ENCODE measurements around the gene SSC5D. TPM values are rescaled to one million over a fixed set of nuclear protein-coding genes. Genes with fewer than 3 reads are reported as not detected.

Gene SSC5D
- polyA plus RNA-seq, 1 of the 3 experiments (the other 2 are of a cell fraction) = 4.9 TPM

- peaks cover 59% of the 10 kb centered on the region for H3K27me3 ChIP-seq (ENCODE audit: insufficient read depth)
- H3K79me2 ChIP-seq (ENCODE audit: insufficient read depth) = no peaks in the 10 kb centered on the region
- H3K4me2 ChIP-seq = no peak overlapping the region
- H3K4me3 ChIP-seq (ENCODE audit: low read depth in 2 of 2, low read length in 1 of 2) = no peak overlapping the region
- ChIA-PET CTCF (interaction anchor here (1.0 to 2.8 kb wide), 5 partner anchors 24 to 302 kb away, joined by 4 to 13 read pairs (median 6); no protein-coding TSS in a partner anchor), POLR2A (no interaction called here)
- no peak overlapping the region for H3K27ac ChIP-seq (ENCODE audit: low read depth in 2 of 2, low read length in 1 of 2)
- no peak overlapping the region for H3K9ac ChIP-seq
- H3K36me3 ChIP-seq (replicated peaks in 1 of 2; ENCODE audit: control insufficient read depth in 1 of 2, insufficient read depth in 2 of 2, low read length in 1 of 2) = no peaks in the 10 kb centered on the region
- H4K20me1 ChIP-seq (ENCODE audit: insufficient read depth) = peaks cover 5% of the 10 kb centered on the region; the same call in 1 of the 2 replicates
- DNase-seq = peak; percentile 59
- no peak overlapping the region for H2AFZ ChIP-seq (ENCODE audit: low read depth)
- TF ChIP-seq NFIC (IDR thresholded peaks at IDR 0.05; ENCODE audit: borderline replicate concordance) = no peak
- no peak for TF ChIP-seq GATA2 (CRISPR knock-in tag; IDR thresholded peaks at IDR 0.05)
- no peak for TF ChIP-seq MXI1 (IDR thresholded peaks at IDR 0.05; ENCODE audit: low read depth, low read length)
- no peak for TF ChIP-seq MAX (IDR thresholded peaks at IDR 0.05; ENCODE audit: low read depth)
- TF ChIP-seq PBX3 (IDR thresholded peaks at IDR 0.05) = no peak
- no peak for TF ChIP-seq ELF1 (IDR thresholded peaks at IDR 0.05)
- no peak for TF ChIP-seq GABPA (IDR thresholded peaks at IDR 0.05; ENCODE audit: low read depth)
- no peak for TF ChIP-seq RXRA (IDR thresholded peaks at IDR 0.05; ENCODE audit: borderline replicate concordance, low read depth)
- no peak for TF ChIP-seq TEAD4 (IDR thresholded peaks at IDR 0.05; ENCODE audit: borderline replicate concordance, insufficient read depth)
- no peaks in the 10 kb centered on the region for H3K9me2 ChIP-seq
- under 1% methylated on average over 15 of the region's 72 CpGs for WGBS (ENCODE audit: low lambda C conversion rate)
- peaks cover 0 to 6% of the 10 kb centered on the region in 2 experiments; a peak in 1 of 4 replicates for H3K4me1 ChIP-seq (ENCODE audit: control insufficient read depth in 1 of 2, insufficient read depth in 2 of 2, low read depth in 1 of 2, low read length in 1 of 2)
- peaks cover 8% of the 10 kb centered on the region for H3F3A ChIP-seq (replicated peaks; ENCODE audit: insufficient read depth)
- H3K9me3 ChIP-seq = no peaks in the 10 kb centered on the region
These were observed 45.8 kb upstream of the SSC5D start for GRCh38 chr19:55442372-55442961.

GRCh38 chr19:55443045-55443823, 45.0 kb upstream of the SSC5D start, which contains the start of gene SHISA7:
Gene SHISA7 (minus strand): TSS chr19:55443300. CDS start chr19:55442863, 437 bp downstream.
- Histone ChIP-seq H3K4me3 (ENCODE audit: low read depth in 2 of 2, low read length in 1 of 2) (no peak within 1 kb of the TSS; a peak in 1 of 4 replicates), H3F3A (replicated peaks; ENCODE audit: insufficient read depth) (peaks cover 8% of the 10 kb centered on the region), H3K9ac (no peak within 1 kb of the TSS), H3K79me2 (ENCODE audit: insufficient read depth) (no peaks in the 10 kb centered on the region), H3K9me2 (no peaks in the 10 kb centered on the region), H3K27ac (ENCODE audit: low read depth in 2 of 2, low read length in 1 of 2) (no peak within 1 kb of the TSS), H3K36me3 (replicated peaks in 1 of 2; ENCODE audit: control insufficient read depth in 1 of 2, insufficient read depth in 2 of 2, low read length in 1 of 2) (no peaks in the 10 kb centered on the region), H3K4me1 (ENCODE audit: control insufficient read depth in 1 of 2, insufficient read depth in 2 of 2, low read depth in 1 of 2, low read length in 1 of 2) (peaks cover 0 to 9% of the 10 kb centered on the region in 2 experiments; a peak in 1 of 4 replicates), H3K9me3 (no peaks in the 10 kb centered on the region), H4K20me1 (ENCODE audit: insufficient read depth) (peaks cover 5% of the 10 kb centered on the region; the same call in 1 of the 2 replicates), H2AFZ (ENCODE audit: low read depth) (no peak within 1 kb of the TSS), H3K27me3 (ENCODE audit: insufficient read depth) (peaks cover 60% of the 10 kb centered on the region), H3K4me2 (no peak within 1 kb of the TSS)
- ChIA-PET CTCF (interaction anchor here (1.3 to 2.8 kb wide), 3 partner anchors 25 to 302 kb away, joined by 5 to 13 read pairs (median 6); no protein-coding TSS in a partner anchor), POLR2A (no interaction called here)
- 8% methylated on average over 43 of the region's 43 CpGs for WGBS (ENCODE audit: low lambda C conversion rate)
- peak; percentile 58 for DNase-seq
- TF ChIP-seq TEAD4 (IDR thresholded peaks at IDR 0.05; ENCODE audit: borderline replicate concordance, insufficient read depth) = no peak
- TF ChIP-seq USF2 (IDR thresholded peaks at IDR 0.05; ENCODE audit: borderline replicate concordance, low read depth, low read length) = no peak
